Suppressor macrophage (primary cell): ENCODE results near the gene DSE.

Source experiments
- DNase-seq, 4 experiments: peaks; one replicate each; pipeline ENCODE4 v3.0.0-alpha.2; 2020 to 2022

Gene DSE

DNA sequence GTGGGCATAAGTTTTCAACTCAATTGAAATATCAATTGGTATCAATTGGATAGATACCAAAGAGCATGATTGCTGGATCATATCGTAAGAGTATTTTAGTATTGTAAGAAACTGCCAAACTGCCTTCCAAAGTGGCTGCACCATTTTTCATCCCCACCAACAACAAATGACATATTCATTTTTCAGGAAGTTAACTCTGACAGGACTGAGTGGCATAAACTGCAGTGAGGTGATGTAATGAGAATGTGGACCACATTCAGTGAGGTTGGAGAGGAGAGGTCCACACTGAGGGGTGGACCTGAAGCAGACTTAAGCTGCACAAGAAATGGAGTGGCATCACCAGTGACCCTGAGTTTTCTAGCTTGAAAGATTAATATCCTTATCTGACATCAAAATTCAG, 78.8 kb downstream of the DSE start:
- peak in 2 of 4 experiments; percentile 33 to 36 for DNase-seq

DNA sequence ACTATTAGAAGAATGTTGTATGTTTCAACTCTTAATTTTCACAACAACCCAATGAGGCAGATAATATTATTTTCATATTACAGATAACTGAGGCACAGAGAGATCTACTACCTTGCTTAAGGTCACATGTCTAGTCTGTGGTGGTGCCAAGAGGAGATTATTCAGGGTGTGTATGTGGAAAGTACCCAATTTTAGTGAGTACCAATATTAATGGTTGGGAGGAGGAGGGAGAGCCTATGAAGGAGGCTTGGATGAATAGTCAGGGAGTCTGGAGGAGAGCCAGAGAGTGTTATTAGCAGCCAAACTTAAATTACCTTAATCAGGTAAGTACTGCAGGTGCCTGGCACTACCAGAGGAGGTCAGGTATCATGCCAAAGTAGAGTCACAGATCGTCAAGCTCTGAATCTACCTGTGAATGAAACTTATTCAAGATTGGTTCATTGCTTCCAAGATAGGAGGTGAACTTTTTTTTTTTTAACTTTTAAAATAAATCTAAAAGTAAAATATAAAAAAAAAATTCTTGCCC, 79.5 kb downstream of the DSE start:
- DNase-seq, result no peak

DNA sequence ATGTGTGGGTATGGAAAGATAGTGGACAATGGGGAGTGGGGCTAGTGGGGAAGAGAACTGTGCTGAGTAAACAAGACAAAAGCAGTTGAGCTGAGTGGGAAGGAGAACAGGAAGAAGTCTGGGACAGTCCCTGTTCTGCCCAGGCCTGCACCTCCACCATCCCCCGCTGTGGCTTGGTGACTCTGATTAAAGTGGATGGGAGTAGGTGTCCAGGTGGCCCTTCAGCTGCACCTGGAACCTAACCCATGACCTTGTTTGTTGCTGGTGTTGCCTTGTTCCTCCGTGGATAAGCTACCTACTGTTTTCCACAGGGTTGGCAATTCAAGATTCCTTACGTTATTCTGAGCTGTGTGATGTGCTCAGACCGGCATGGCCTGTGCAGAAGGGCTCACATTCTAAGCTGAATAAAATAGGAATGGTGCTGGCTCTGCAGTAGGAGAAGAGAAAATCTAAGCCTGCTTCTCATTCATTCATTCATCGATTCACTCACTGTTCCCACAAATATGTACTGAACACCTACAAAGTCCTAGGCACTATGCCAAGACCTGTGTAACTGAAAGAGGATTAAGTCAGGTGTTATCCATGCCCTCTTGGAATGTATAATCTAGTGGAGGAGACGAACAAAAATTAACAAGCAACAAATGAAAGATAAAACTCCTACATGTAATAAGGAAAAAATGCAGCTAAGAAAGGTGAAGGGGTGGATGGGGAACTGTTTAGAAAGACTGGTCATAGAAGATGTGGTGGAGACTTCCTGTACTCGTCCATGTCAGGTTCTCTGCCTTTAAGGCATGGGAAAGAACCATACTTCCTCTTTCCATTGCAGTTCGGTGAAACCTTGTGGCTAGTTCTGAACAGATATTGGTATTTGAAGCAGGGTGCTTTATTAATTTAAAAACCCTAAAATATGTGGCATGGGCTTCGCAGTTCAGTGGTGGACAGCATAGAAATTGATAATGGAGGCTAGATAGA, 80.3 kb downstream of the DSE start:
- DNase-seq, result peak; percentile 53 to 85 (median 76)

DNA sequence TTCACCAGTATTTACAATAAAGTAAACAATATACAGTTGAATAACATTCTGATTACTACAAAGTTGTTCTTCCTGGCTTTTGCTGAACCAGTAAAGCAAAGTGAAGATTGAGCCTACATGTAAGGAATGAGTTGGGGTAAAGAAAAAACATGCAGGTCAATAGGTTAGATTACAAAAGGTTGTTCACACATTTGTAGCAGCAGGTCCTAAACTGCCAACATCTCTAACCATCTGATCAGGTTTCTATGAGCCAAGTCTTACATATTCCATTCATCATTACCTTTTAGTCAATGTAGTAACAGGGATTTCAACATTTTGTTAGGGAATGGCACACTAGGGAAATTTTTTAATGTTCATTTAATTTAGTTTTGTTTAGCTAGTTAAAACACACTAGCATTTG, 81.2 kb downstream of the DSE start:
- DNase-seq, result no peak

DNA sequence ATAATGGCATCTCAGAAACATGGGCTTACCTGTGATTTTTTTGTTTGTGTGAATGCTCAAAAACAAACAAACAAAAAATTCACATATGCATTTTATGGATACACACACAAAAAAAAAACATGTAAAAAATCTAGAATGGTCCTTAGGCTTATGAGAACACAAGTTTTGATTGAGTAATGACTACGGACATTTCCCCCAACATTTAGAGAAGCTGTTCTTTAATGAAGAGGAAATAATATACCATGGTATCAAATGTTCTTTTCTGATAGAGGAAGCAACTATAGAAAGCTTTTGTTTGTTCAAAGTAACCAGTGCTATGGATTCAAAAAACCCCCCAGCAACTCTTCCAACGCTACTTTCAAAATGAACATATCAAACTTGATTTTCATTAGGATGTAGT, 81.8 kb downstream of the DSE start:
- DNase-seq, result peak in 2 of 4 experiments; percentile 60 to 61

DNA sequence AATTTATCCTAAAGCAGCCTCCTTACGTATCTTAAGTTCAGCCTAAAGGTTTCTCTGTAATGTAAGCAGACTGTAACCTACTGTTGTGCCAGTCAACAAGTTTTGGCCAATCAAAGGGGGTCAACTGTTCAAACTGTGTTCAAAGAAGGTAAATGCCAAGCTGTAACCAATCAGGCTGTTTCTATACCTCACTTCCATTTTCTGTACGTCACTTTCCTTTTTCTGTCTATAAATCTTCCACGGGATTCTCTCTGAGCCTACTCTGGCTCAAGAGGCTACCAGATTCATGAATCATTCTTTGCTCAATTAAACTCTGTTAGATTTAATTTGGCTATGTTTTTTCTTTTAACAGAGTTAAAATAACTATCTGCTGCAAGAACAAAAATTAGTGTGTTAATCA, 85.4 kb downstream of the DSE start:
- no peak for DNase-seq

DNA sequence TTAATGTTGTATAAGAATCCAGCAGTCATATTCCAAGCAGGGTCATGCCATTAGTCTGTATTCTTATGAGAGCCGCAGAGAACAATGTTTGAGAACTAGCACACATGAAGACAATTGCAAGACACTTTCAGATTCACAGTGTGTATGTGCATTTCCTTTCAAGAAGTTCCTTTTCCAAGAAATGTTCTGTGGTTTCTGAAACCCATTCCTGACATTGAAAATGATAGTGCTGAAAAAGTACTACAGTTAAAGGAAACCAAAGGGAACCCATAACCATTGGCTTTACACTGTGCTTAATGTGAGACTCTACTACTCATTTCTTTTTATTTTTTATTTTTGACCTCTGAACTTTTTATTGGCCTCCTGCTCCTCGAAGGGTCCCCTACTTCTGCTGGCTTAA, 86.2 kb downstream of the DSE start:
- DNase-seq, result peak in 2 of 4 experiments; percentile 17 to 34

DNA sequence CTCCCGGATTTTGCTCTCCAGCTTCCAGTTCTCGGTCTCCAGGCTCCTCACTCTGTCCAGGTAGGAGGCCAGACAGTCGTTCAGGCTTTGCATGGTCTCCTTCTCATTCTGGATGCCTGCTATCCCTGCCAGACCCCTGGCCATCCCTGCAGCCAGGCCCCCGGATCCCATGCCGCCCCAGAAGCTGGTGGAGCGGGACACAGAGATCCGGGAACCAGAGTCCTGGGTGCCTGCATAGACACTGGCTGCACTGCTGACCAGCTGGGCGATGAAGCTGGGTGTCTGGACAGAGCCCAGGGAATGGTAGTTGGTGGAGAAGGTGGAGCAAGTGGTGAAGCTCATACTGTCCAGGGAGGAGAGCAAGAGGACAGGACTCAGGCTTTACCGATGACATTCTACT, 87.5 kb downstream of the DSE start:
- no peak for DNase-seq

DNA sequence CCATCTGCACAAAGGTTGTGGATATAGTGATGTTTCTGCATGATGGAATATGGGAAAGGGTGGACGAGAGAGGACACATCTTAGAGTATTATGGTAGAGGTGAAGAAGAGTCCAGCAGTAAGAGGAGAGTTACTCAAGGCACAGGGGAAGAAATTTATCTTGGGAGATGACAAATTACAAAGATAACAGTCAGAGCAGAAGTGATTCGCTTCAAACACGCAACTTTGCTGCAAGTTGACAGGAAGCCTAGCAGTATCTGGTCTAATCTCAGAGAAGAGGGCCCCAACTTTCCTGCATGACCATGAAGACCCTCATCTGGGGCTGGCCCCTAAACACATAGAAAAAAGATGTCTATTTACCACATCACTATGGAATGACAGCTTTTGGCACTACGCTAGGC, 89.2 kb downstream of the DSE start:
- no peak for DNase-seq

DNA sequence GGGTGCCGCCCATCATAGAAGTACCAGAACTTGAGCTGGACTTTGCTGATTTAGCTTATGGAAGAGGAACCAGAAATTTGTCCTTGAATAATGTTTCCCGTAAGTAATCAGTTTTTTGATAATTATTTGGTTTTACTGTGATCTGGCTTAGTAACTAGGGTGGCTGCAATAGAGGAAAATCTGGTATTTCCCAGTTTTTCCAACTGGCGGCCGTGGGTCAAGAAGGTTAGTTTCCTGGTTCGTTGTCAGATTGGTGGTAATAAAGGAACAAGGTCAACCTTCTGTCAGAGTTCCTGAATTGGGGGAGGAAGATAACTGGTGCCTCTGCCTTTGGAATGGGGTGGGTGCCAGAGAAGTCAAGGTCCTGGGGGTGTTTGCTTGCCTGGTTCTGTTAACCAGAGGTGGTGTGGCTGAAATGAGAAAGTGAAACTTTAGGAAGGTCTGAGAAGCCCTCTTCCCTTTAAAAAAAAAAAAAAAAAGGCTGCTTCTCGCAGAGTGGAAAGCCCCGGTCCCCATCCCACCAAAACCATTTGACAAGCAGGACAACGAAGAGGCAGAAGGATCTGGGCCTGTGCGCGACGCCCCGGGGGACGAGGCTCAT, 90.7 kb downstream of the DSE start, which contains the start of gene CALHM6:
Gene CALHM6 (plus strand): TSS at position 45 of the 601 bp plus-strand sequence. CDS start 555 bp downstream, at position 600.
- peak in 1 of 4 experiments; percentile 6 for DNase-seq

DNA sequence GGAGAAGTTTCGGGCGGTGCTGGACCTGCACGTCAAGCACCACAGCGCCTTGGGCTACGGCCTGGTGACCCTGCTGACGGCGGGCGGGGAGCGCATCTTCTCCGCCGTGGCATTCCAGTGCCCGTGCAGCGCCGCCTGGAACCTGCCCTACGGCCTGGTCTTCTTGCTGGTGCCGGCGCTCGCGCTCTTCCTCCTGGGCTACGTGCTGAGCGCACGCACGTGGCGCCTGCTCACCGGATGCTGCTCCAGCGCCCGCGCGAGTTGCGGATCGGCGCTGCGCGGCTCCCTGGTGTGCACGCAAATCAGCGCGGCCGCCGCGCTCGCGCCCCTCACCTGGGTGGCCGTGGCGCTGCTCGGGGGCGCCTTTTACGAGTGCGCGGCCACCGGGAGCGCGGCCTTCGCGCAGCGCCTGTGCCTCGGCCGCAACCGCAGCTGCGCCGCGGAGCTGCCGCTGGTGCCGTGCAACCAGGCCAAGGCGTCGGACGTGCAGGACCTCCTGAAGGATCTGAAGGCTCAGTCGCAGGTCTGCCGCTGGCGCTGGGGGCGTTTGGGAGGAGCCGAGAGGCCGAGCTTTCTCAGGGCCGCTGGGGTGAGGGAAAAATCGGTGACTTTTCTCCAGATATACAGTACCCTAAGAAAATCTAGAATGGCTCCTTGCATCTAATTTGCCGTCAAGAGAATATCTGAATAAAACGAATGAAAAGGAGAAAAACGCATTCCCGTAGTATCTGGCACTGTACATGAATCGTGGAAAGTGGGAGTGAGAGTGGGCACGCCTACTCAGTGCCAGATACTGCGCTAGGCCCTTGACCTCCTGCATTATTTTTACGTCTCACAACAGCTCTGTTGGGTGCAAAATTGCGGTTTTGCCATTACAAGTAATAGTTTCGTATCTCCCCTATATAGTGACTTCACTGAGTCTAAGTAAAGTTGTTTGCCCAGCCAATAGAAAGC, 91.5 kb downstream of the DSE start:
- peak; percentile 43 to 81 (median 62) for DNase-seq

DNA sequence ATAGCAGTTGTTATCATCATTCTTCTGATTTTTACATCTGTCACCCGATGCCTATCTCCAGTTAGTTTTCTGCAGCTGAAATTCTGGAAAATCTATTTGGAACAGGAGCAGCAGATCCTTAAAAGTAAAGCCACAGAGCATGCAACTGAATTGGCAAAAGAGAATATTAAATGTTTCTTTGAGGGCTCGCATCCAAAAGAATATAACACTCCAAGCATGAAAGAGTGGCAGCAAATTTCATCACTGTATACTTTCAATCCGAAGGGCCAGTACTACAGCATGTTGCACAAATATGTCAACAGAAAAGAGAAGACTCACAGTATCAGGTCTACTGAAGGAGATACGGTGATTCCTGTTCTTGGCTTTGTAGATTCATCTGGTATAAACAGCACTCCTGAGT, 92.6 kb downstream of the DSE start:
- DNase-seq, result no peak

DNA sequence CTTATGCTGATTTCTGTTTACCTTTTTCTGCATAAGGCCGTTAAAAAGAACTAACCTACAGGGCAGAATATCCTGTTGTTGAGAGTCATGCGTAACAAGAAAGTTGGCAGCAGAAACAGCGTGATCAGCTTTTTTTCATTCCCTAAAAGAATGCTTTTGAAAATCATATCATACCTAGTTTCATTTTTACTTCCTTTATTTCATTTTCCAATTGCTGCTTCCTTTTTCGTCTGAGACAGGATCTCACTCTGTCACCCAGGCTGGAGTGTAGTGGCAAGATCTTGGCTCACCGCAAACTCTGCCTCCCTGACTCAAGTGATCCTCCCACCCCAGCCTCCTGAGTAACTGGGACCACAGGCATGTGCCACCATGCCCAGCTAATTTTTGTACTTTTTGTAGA, 94.5 kb downstream of the DSE start:
- peak; percentile 69 to 92 (median 86) for DNase-seq

DNA sequence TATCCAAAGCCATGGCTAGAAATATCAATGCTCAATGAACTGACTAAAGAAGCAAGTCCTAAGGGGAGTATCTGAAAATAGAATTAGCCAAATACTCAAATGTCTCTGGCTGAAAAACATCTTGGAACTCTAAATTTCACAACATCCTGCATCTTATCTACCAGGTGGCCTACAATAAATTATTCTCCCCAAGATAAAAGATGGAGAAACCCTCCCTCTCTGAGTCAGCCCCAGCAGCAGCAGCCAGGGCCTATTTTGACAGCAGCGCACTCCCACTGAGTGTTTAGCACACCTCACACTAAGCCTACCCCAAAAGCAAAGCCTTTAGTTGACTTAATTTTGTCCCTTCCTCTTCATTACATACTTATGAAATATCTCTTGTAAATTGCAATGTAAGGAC, 96.3 kb downstream of the DSE start:
- DNase-seq, result no peak

DNA sequence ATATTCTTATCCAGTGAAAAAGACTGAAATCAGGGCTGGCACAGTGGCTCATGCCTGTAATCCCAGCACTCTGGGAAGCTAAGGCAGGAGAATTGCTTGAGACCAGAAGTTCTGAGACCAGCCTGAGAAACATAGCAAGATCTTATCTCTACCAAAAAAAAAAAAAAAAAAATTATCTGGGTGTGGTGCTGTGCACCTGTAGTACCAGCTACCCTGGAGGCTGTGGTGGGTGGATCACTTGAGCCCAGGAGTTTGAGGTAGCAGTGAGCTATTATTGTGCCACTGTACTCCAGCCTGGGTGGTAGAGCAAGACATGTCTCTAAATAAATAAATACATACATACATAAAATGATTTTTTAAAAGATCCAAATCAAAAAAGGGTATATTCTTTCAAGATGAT, 96.8 kb downstream of the DSE start:
- no peak for DNase-seq

DNA sequence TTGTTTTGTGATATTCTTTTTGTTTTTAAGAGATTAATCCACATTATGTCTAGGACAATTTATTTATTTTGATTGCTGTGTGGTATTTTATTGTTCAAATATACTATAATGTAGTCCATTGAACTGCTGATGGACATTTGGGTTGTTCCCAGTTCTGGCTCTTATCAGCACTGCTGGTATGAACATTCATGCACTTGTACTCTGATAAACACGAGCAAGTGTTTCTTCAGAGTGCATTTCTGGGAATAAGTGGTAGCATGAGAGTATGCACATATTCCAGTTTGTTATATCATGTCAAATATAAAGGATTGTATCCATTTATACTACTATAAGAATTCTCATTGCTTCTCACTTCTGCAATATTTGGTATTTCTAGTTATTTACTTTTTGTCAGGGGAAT, 97.5 kb downstream of the DSE start:
- DNase-seq, result no peak

DNA sequence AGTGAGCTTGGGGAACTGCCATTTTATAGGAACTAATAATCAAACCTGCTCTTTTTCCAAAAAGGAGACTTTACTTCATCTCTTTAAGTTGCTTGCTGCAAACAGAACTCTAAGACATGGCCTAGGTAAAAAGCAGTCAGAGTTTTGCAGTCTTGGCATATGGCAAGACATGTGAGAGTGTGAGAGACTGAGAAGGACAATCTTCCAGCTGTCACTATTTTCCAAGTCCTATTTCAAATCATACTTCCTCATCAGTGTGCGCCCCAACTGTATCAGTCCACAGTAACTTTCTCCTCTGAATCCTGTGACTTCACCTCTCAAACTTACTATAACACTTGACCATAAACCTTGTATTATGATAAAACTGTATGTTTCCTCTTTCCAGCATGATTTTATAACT, 100.8 kb downstream of the DSE start:
- DNase-seq, result peak in 2 of 4 experiments; percentile 42 to 48

DNA sequence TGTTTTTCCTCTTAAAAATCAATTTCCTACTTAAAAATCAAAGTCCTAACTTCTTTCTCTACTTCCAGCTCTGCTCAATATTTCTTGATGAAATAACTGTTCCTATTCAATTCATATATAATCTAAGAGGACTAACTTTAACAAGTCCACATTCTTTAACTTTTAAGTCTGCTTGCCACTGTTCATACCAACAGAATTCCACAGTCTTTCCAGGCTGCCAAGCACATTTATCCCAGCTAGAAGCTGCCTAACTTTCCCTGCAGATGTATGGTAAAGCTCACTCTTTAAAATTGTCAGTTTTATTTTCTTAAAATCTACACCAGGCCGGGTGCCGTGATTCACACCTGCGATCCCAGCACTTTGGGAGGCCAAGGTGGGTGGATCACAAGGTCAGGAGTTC, 102.0 kb downstream of the DSE start:
- DNase-seq, result no peak

DNA sequence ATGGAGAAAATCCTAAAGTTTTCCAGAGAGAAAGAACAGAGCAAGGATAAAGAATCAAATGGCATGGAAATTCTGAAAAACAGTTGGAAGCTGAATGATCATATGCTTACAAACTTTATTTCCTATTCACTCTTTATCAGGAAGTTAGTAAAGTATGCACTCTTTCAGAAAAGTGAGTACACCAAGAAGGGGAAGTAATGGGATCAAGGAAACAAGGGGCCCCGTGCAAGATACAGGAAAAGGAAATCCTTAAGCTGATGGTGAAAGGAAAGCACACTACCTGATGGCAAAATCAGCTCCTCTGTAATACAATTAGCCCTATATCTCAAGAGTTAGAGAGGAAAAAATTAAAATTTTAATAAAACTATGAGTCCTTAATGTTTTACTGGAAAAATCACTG, 104.4 kb downstream of the DSE start:
- peak; percentile 29 to 66 (median 53) for DNase-seq

DNA sequence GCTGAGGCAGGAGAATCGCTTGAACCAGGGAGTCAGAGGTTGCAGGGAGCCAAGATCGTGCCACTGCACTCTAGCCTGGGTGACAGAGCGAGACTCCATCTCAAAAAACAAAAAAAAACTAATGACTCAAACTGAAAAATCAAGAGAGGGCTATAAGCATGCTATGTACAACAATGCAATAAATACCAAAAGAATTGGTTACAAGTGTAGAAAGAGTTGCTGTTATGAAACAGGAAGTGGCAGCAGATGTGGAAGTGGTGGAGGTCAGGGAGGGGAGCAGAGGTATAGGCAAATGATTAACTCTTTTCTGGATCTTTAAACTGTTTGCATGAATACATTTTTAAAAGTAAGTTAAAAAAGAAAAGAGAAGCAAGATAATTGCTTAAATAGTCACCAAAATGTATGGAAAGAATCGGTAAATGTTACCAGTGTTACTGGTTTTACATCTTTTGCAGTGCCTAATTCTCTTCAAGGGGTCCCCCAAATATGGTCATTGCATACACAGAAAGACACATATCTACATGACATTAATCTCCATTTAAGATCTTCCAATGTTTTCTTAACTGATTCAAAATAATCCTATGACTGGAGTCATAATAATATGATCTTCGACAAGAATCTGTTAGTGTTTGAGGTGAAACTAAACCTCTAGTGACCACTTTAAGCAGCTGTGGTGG, 105.4 kb downstream of the DSE start:
- DNase-seq, result peak; percentile 54 to 82 (median 73)

DNA sequence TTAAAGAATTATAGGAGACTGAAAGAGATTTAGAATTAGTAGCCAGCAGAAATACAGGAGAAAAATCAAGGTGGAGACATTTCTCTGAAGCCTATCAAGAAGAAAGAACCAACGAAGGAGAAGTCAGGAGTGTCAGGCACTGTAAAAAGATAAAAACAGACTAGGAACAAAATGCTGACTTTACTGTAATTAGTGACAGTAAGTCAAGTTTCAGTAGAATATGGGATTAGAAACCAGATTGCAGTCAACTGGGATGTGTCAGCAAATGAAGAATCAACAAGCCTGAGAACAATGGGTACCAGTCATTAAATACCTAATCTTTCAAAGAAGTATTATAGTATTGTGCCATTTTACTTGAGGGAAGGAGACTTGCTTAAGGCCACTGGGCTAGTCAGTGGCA, 112.0 kb downstream of the DSE start:
- no peak for DNase-seq

DNA sequence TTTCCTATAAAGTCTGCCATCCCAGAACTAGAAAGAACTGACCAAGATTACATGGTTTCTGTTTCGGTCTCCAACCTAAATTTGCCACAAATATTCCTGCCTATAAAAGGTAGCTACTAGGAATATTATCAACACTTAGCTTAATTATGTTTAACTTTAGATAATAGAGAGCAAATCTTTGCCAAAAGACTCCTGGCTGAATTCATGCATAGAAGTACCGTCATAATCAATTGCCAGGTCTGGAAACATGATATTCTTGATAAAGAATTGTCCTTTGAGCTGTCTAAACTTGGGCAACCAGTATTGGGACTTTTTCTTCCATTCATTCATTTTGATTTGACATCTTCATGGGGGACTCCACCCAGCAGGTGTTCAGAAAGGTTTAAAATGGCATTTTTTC, 112.9 kb downstream of the DSE start:
- no peak for DNase-seq
